Measurements from ENCODE around the gene ZNF750. TPM values are rescaled to one million over a fixed set of nuclear protein-coding genes. Genes with fewer than 3 reads are reported as not detected.

Gene ZNF750
- total RNA-seq, 1 donor from 2014 or later, result 31.3 TPM

DNA sequence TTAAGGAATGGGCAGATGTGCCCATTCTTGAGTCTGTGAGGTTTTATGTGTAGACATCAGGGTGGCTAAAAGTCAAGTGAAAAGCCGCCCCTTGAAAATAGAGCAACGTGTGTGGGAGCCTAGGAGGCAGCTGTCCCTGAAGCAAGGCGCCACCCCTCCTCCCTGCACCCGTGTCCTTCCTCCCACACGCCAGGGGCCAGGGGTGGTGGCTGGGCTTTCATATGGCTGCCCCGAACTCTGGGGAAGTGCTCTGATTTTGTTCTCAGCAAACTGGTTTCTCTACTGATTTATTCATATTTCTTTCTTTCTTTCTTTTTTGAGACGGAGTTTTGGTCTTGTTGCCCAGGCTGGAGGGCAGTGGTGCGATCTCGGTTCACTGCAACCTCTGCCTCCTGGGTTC is 4.7 kb downstream of the ZNF750 start:
- DNase-seq, result no peak

DNA sequence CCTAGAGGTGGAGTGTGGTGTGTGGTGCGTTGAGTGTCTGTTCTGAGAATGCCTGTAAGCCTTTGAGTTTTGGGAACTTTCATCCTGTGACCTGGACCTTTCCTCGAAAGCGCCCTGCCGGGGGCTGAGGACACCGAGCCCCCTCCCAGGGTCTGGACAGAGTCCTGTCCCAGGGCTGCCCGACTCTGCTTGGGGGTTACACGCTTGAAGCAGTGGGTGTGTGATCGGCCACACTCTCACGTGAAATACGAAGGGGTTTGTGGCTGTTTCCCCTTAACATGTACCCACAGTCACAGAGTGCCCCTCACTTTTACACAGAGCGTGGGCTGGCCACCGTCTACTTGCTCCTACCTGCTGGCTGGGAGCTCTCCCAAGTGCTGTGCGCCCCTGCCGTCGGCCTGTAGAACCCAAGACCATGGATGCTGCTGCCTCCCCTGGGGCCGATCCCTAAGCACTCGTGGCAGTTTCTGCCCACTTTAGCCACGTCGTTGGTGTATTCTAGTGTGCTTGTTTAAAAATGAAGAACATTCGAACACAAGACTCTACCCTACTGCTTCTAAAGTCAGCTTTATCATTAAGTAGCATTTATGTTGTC is 6.8 kb downstream of the ZNF750 start:
- no peak for DNase-seq

DNA sequence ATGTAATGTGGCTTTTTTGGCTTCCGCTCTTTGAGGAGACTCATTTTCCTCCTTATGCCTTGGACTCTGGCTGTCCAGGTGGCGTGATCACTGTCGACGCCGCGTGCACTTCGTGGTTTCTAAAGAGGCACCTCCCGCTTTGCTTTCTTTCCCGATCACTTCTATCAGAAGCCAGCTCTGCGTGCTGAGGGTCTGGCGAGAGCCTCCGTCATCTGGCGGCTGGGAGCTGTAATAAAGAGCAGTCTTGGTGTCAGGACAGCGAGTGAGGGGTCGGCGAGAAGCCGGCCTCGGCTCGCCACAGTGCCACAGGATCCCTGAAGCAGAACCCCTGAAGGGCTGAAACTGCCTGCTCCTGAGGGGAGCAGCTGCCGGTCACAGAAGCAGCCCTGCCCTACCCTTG is 7.4 kb downstream of the ZNF750 start:
- no peak for DNase-seq

DNA sequence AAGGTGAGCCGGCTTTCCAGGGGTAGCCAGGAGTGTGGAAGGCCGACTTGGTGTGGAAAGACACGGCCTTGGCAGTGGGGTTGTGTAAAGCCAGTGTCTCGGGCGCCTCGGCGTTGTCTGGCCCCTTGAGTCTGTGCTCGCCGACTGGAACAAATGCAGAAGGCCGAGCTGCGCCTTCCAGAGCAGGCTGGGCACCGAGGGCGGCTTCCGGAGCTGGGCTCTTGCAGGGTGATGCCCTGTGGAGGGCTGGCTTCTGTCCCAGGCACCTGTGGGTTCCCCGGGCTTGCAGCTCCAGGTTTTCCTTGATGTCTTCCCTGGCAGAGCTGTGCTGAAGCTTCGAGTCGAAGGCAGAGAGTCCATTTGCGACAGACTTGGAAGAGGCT is 8.0 kb downstream of the ZNF750 start:
- no peak for DNase-seq

DNA sequence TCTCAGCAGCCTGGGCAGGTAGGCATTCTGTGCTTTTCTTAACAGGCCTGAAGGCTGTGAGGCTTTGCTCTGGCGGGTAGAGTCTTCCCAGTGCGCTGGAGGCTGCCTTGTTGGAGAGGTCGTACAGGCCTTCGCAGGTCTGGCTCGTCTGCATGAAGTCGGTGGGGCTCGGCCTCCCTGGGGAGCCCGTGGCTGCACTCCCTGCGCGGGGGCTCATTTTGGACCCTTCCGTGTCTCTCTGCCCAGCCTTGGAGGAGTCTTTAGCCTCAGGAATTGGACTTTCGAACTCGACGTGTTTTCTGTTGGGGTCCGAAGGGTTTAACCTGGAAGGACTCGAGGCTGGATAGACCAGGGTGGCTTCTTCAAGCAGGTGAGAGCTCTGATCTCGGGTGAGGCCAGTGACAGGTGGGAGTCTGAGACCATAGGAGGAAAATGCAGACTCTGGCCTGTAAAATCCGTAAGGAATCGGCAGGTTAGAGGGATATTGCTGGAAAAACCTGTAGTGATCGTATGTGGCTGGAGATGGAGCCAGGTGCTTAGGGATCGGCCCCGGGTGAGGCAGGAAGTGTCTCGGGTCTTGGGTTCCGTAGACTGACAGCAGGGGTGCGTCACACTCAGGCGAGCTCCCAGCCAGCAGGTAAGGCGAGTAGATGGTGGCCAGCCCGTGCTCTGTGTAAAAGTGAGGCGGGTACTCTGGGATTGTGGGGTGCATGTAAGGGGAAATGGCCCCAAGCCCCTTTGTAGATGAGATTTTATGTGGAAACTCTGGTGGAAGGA is 8.6 kb downstream of the ZNF750 start:
- no peak for DNase-seq

DNA sequence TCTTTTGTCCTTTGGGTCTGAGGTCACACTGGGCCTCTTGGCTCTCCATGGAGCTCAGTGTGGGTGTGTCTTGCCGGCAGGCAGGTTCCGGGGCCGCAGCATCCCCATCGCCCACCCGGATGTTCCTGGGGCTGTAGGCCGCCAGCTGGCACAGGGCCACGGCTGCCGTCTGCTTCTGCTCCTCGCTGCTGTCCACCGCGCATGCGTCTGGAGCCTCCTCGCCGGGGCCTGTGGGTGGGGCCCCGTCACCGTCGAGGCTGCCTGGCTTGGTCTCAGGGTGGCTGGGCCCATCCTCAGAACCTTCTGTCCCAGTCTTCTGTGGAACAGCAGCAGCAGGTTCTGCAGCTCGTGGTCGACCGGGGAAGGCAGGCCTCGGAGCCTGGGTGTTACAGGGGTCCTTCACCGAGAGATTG is 9.6 kb downstream of the ZNF750 start:
- DNase-seq, result no peak

DNA sequence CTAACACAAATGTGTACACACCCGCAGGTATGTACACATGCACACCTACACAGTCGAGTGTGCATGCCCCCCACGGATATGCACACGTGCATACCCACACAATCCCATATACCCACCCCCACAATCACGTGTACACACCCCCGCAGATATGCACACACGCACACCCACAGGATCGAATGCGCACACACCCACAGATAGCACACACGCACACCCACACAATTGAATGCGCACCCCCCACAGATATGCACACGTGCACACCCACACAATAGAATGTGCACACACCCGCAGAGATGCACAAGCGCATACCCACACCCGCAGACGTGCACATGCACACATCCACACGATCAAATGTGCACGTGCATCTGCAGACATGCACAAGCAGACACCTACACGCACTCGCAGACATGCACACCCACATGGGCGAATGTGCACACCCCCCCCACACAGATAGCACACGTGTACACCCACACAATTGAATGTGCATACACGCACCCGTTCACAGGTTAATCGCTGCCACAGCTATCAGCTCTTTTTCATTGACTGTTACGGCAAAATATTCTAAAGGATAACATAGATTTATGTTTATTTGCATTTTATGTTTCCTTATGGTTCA is 10.8 kb downstream of the ZNF750 start:
- DNase-seq, result no peak

DNA sequence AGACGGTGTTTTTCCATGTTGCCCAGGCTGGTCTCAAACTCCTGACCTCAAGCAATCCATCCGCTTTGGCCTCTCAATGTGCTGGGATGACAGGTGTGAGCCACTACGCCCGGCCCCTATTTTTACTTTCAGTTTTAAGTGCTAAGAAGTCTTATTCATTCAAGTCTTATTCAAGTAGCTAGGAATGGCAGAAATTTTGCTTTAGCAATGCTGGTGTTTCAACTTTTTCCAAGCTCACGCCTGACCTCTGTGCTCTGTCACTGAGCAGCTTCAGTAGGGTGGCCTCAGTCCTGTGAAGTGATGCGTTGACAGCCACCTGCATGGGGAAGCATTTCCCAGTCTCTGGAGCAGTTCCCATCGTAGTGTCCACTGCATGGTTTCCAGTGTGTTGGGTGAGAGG is 12.9 kb downstream of the ZNF750 start:
- no peak for DNase-seq

DNA sequence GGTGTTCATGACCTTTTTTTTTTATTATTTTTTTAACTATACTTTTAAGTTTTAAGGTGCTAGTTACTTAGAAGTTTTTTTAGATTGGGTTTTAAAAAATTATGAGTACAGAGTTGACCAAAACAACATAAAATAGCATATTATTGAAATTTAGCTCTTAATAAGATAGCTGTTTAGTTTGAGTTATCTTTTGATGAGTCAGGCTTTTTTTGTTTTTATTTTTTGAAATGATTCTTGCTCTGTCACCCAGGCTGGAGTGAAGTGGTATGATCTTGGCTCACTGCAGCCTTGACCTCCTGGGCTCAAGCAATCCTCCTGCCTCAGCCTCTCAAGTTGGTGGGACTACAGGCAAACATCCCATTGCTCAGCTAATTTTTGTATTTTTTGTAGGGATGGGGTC is 13.6 kb downstream of the ZNF750 start:
- DNase-seq, result no peak

DNA sequence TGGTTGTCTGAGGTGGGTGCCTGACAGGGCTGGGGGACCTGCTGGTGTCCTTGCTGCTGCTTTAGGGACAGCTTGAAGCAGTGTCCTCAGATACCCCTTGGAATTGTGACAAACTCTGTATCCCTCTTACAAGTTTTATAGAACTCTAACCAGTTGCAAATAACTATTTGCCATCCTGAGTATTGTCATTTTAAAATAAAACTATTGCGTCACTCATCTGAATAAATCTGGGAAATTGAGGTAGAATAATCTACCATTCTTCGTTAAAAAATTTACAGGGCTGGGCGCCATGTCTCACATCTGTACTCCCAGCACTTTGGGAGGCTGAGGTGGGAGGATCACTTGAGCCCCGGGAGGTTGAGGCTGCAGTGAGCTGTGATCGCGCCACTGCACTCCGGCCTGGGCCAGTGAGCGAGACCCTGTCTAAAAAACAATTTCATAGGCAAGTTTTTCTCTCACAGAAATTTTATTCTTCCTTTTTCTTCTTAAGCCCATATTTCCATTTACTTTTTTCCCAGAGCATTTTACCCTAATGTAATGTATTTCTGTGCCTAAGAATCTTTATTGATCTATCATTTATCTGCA is 14.2 kb downstream of the ZNF750 start:
- DNase-seq, result no peak

DNA sequence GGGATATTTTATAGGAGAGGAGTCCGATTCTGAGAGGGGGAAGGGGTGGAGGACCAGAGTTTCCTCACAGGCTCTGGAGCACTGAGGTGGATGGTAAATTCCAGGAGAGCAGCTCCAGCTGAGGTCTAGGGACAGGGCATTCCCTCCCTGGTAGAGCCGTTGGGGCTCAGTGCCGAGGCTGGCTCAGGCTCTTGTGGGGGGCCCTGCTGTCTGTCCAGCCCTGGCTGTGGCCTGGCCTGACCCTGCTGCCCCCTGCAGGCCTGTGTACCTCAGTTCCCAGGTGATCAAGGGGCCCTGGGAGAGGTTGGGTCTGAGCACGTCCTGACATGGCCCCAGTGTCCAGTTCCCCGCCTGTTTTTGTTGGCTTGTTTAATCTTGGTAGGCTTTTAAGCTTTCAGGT is 16.8 kb downstream of the ZNF750 start:
- no peak for DNase-seq

DNA sequence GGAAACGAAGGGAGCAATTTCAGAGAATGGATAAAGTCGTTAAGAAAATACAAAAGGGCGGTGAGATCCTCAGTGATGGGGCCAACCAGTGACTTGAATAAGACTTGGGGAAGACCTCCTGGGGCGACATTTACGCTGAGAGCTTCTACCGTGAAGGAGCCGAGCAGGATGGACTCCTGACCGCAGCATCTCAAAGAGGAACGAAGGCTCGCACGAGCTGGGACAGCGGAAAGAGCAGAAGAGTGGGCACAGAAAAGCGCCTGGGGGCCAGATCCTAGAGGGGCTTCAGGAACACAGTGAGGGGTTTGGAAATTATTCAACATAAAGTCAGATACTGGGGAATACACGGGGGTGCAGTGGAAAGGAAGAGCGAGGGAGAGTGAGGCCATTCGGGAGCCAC is 17.5 kb downstream of the ZNF750 start:
- no peak for DNase-seq

DNA sequence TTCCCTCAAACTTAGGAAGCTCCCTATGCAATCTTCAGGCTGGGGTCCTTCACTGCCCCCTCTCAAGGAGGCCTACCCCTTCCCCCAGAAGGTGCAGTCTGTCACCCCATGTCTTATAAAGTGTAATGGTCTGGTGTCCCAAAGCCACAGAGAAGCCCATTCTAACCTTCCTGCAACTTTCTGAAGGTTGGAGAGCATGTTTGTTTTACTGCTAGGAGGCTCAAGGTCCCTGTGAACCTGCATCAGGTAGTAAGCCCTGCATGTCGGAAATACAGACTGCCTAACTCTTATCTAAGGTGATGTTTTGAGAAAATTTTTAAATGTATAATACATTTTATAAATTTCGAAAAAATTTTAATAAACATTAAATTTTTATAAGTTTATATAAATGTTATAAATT is 18.3 kb downstream of the ZNF750 start:
- no peak for DNase-seq

DNA sequence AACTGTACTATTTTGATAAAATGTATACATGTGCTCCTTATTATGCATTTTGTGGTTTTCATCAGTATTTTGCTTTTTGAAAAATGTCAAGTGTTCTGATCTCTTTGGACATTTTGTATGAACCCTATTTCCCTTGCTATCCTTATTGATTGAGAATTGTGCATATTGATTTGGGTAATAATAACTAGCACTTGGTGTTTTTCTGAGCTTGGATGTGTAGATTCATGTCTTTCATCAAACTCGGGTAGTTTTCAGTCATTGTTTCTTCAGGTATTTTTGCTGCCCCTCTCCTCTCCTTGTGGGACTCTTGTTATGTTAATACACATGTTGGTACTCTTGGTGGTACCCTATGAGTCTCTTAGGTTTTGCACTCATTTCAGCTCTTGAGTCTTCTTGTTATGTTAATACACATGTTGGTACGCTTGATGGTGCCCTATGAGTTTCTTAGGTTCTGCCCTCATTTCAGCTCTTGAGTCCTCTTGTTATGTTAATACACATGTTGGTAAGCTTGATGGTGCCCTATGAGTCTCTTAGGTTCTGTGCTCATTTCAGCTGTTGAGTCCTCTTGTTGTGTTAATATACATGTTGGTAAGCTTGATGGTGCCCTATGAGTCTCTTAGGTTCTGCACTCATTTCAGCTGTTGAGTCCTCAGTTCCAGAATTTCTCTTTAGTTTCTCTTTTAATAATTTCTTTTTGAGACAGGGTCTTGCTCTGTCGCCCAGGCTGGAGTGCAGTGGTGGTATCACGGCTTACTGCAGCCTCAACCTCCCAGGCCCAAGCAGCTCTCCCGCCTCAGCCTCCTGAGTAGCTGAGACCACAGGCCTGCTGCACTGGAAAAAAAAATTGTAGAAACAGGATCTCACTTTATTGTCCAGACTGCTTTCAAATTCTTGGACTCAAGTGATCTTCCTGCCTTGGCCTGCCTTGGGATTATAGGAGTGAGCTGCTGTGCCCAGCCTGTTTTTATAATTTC is 19.3 kb downstream of the ZNF750 start:
- DNase-seq, result no peak

DNA sequence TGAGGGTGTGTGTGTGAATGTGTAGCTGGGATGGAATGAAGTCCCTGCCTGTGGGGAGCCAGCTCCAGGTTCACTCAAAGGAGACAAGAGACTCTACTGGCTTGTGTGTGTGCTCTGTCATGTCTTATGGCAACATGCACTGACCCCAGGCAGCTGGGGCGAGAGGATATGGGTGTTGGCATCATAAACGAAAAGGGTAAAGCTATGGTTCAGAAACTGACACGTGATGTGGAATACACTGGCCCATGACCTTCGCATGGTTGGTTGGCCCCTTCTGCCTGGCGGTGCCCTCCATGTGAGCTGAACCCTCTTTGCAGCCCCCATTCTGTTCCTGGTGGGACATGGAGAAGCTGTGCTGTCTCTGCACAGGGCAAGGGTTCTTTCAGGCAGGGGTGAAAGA is 21.9 kb downstream of the ZNF750 start:
- no peak for DNase-seq

DNA sequence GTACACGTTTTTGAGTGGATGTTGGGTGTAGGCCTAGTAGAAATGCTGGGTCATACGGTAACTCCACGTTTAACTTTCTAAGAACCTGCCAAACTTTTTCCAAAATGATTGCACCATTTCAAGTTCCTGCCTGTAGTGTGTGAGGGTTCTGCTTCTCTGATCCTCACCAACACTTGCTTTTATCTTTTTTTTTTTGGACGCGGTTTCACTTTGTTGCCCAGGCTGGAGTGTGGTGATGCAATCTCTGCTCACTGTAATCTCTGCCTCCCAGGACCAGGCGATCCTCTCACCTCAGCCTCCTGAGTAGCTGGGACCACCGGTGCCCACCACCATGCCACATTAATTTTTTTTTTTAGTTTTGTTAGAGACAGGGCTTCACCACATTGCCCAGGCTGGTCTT is 23.5 kb downstream of the ZNF750 start:
- no peak for DNase-seq

DNA sequence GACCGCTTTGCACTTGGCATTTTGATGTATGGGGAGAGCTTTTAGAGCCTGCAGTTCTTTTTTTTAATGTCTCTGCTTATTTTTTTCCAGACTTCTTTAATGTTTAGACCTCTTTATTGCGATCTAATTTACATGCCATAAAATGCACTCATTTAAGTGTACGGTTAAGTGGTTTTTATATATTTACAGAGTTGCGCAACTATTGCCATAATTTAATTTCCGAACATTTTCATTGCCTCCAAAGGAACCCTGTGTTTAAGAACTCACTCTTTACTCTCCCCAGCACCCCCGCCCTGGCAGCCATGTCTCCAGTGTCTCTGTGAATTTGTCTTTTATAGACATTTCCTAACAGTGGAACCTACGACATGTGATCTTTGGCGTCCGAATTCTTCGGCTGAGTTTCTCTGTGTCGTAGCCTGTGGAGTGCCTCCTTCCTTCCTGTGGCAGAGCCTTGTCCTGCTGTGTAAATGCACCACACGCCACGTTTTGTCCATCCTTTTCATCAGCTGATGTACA is 24.0 kb downstream of the ZNF750 start:
- DNase-seq, result no peak

DNA sequence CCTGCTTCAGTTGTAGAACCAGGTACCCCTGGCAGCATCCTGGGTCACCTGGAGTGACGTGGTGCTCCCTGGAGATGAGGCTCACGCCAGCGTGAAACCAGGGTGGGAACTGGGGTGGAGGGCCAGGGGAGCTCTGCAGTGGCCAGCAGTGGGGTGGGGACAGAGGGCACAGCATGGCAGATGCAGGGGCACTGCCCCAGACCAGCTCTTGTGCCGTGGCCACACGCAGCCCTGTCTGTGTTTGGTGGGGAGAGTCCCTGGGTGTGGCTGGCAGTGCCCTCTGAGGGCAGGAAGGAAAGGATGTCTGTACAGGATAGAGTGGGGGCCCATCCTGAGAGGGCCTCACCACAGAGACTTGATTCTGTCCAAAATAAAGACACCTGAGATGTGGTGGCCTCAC is 24.5 kb downstream of the ZNF750 start:
- no peak for DNase-seq

DNA sequence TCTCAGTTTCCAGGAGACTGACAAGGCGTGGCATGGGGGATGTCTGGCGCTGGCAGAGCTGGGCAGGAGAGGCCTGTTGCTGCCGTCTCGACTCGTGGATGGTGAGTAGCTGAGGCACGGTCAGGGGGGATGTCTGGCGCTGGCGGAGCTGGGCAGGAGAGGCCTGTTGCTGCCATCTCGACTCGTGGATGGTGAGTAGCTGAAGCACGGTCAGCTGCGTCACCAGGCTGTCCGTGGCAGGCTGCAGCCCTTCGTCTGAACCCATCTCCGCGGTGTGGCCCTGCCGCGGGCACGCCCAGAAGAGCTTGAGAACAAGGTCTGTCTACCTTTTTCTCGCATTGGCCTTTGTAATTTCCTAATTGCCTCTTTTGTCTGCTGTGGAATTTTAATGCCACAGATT is 25.0 kb downstream of the ZNF750 start:
- DNase-seq, result no peak

DNA sequence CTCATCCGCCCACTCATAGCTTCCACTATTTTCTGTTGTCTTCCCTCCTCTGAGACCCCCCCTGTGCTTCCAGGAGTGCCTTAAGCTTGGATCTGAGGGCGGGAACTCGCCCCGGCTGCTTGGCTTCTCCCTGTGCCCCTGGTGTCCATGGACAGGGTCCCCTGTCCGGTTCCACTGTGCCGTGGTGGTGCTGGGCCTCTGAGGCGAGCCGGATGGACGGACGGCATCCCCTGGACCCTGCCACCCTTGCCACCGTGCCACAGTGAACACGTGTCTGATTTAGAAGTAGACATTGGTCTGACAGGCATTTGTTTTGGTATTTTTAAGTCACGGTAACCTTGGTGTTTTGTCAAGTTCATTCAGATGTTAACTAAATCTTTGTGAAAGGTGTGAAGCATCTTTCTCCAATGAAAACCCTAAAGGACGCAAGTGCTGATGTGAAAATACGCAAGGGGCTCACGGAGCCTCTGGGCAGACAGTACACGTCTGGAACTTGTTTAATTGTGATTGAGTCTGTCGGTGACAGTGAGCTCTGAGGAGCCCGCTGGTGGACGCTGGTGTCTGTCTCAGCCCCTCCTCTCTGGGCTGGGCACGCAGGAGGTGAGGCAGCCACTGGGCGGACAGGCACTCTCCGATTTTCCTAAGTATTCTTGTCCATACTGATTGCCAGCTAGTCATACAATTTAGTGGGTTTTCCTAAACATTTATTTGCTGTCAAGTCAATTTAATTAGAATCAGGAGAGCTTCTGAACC is 26.3 kb downstream of the ZNF750 start:
- DNase-seq, result no peak

DNA sequence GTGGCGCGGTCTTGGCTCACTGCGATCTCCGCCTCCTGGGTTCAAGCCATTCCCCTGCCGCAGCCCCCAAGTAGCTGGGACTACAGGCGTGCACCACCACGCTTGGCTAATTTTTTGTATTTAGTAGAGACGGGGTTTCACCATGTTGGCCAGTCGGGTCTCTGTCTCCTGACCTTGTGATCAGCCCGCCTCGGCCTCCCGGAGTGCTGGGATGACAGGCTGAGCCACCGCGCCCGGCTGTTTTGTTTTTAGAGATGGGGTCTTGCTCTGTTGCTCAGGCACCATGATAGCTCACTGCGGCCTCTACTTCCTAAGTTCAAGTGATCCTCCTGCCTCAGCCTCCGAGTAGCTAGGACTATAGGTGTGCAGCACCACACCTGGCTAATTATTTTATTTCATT is 27.2 kb downstream of the ZNF750 start:
- no peak for DNase-seq

All from skin of body (tissue), 2 donors.